Caco-2 (cell line): ENCODE data around the gene DNAH1. TPM values are rescaled to one million over a fixed set of nuclear protein-coding genes. Genes with fewer than 3 reads are reported as not detected.

Experiments used
- BruUV-seq: library from RNA; stranded (reverse); fragments of 400-500 nt; replicated peaks from 2 replicates; lab custom pipeline; 2021; lab: Mats Ljungman, UMichigan
- CTCF ChIA-PET: fragments of 300-600 bp; sonication (Branson Sonifier 250); formaldehyde crosslinking; loops from one replicate; lab custom pipeline; 2022; ENCODE audit warnings: antibody characterized with exemption; lab: Charles Lee
- POLR2A ChIA-PET: fragments of 300-600 bp; sonication (Branson Sonifier 250); formaldehyde crosslinking; loops from one replicate; lab custom pipeline; 2022; ENCODE audit warnings: antibody characterized with exemption; lab: Charles Lee
- DNase-seq, 2 experiments: peaks; one replicate each; pipeline versions ENCODE4 v3.0.0 to v3.0.0-alpha.2; 2020 to 2022
- H3K27me3 ChIP-seq: replicated peaks from 2 replicates; pipeline ENCODE4 v1.6.0; 2011; ENCODE audit warnings: low read length; ENCODE audit not compliant: control insufficient read depth, insufficient read depth
- H3K36me3 ChIP-seq: 2 replicates; pipeline ENCODE4 v1.5.1; 2011; ENCODE audit warnings: low read length; ENCODE audit not compliant: control insufficient read depth, insufficient read depth
- H3K4me1 ChIP-seq: fragments of 250-450 bp; sonication (Bioruptor Pico); 2 replicates; pipeline ENCODE4 v1.5.1; 2020; ENCODE audit warnings: mild to moderate bottlenecking
- H3K4me3 ChIP-seq: 2 replicates; pipeline ENCODE4 v1.5.1; 2011; ENCODE audit warnings: low read depth, mild to moderate bottlenecking, control low read depth, low read length
- H3K9me3 ChIP-seq: fragments of 250-450 bp; sonication (Bioruptor Pico); 2 replicates; pipeline ENCODE4 v1.5.1; 2020; ENCODE audit warnings: mild to moderate bottlenecking, moderate library complexity
- H3K27ac Mint-ChIP-seq: one replicate; pipeline ENCODE4 v1.8.0; 2022; ENCODE audit warnings: mixed read lengths; ENCODE audit not compliant: unreplicated experiment
- H3K27me3 Mint-ChIP-seq: one replicate; pipeline ENCODE4 v1.8.0; 2022; ENCODE audit warnings: mixed read lengths; ENCODE audit not compliant: insufficient read depth, unreplicated experiment
- H3K36me3 Mint-ChIP-seq: one replicate; pipeline ENCODE4 v1.8.0; 2022; ENCODE audit warnings: mild to moderate bottlenecking, mixed read lengths; ENCODE audit not compliant: insufficient read depth, unreplicated experiment
- H3K4me1 Mint-ChIP-seq: one replicate; pipeline ENCODE4 v1.8.0; 2022; ENCODE audit warnings: low read depth, mixed read lengths; ENCODE audit not compliant: unreplicated experiment
- H3K4me3 Mint-ChIP-seq: one replicate; pipeline ENCODE4 v1.8.0; 2022; ENCODE audit warnings: mild to moderate bottlenecking, moderate library complexity, mixed read lengths; ENCODE audit not compliant: unreplicated experiment
- H3K9me3 Mint-ChIP-seq: one replicate; pipeline ENCODE4 v1.8.0; 2022; ENCODE audit warnings: mixed read lengths; ENCODE audit not compliant: unreplicated experiment
- CTCF ChIP-seq, 2 experiments: fragments of 200-600 bp in 1 of 2; IDR thresholded peaks; 1 replicate in 1 of 2; 2 replicates in 1 of 2; pipeline versions ENCODE4 v1.5.1 to v1.8.0; 2011 to 2022; ENCODE audit warnings: antibody characterized with exemption in 1 of 2, control low read depth in 1 of 2, inconsistent platforms in 1 of 2, low read depth in 1 of 2, low read length in 1 of 2, mild to moderate bottlenecking in 1 of 2, moderate library complexity in 1 of 2; ENCODE audit not compliant: insufficient read depth in 1 of 2, severe bottlenecking in 1 of 2, unreplicated experiment in 1 of 2
- intact Hi-C: fragments of 100-400 bp; cut with micrococcal nuclease; formaldehyde crosslinking; loops from one replicate; pipeline ENCODE4 v1.10.0; 2022; ENCODE audit not compliant: unreplicated experiment
- total RNA-seq: library from RNA; stranded (reverse); gene quantifications from 2 replicates; pipeline ENCODE4 v1.2.3, GENCODE V29; 2022

Gene DNAH1
- total RNA-seq, 1 experiment from 2014 or later, result 4.1 TPM

- BruUV-seq, result no TSS peak
- no peaks in the 10 kb centered on the region for H3K4me1 Mint-ChIP-seq
- Histone ChIP-seq H3K4me1 (no peaks in the 10 kb centered on the region), H3K4me3 (no peak overlapping the region), H3K36me3 (no peaks in the 10 kb centered on the region), H3K9me3 (no peaks in the 10 kb centered on the region), H3K27me3 (no peaks in the 10 kb centered on the region)
- POLR2A ChIA-PET, result no interaction called here
- H3K27ac Mint-ChIP-seq, result no peak overlapping the region
- DNase-seq, result no peak
- intact Hi-C loops, result no loop called here
- TF ChIP-seq CTCF (IDR thresholded peaks at IDR 0.05; ENCODE audit: insufficient read depth in 1 of 2, low read depth in 1 of 2, low read length in 1 of 2, severe bottlenecking in 1 of 2, unreplicated experiment in 1 of 2), result no peak
- no peak overlapping the region for H3K4me3 Mint-ChIP-seq
- CTCF ChIA-PET, result interaction anchor here (0.6 to 1.2 kb wide), 4 partner anchors 9 to 159 kb away, joined by 3 to 5 read pairs (median 4); no protein-coding TSS in a partner anchor
- no peaks in the 10 kb centered on the region for H3K9me3 Mint-ChIP-seq
- H3K36me3 Mint-ChIP-seq, result no peaks in the 10 kb centered on the region
- H3K27me3 Mint-ChIP-seq, result no peaks in the 10 kb centered on the region
Measured at GRCh38 chr3:52380023-52380422, 63.9 kb downstream of the DNAH1 start.

GRCh38 chr3:52381623-52382022 lies 65.5 kb downstream of the DNAH1 start:
- no peak for DNase-seq
- H3K27me3 ChIP-seq, result no peaks in the 10 kb centered on the region

GRCh38 chr3:52383446-52383845 lies 67.3 kb downstream of the DNAH1 start:
- CTCF ChIA-PET, result no interaction called here
- Mint-ChIP-seq H3K27ac (no peak overlapping the region), H3K9me3 (no peaks in the 10 kb centered on the region), H3K27me3 (no peaks in the 10 kb centered on the region), H3K4me1 (no peaks in the 10 kb centered on the region), H3K36me3 (no peaks in the 10 kb centered on the region), H3K4me3 (no peak overlapping the region)
- Histone ChIP-seq H3K27me3 (no peaks in the 10 kb centered on the region), H3K9me3 (no peaks in the 10 kb centered on the region), H3K36me3 (no peaks in the 10 kb centered on the region), H3K4me3 (no peak overlapping the region), H3K4me1 (no peaks in the 10 kb centered on the region)
- intact Hi-C loops, result no loop called here
- no peak for TF ChIP-seq CTCF (IDR thresholded peaks at IDR 0.05; ENCODE audit: insufficient read depth in 1 of 2, low read depth in 1 of 2, low read length in 1 of 2, severe bottlenecking in 1 of 2, unreplicated experiment in 1 of 2)
- DNase-seq, result no peak
- no TSS peak for BruUV-seq
- POLR2A ChIA-PET, result no interaction called here

More at GRCh38 chr3:52381623-52382022, 65.5 kb downstream of the DNAH1 start:
- Mint-ChIP-seq H3K27me3 (no peaks in the 10 kb centered on the region), H3K36me3 (no peaks in the 10 kb centered on the region), H3K27ac (no peak overlapping the region), H3K4me3 (no peak overlapping the region), H3K9me3 (no peaks in the 10 kb centered on the region), H3K4me1 (no peaks in the 10 kb centered on the region)
- BruUV-seq, result no TSS peak
- intact Hi-C loops, result no loop called here
- POLR2A ChIA-PET, result no interaction called here
- no peak for TF ChIP-seq CTCF (IDR thresholded peaks at IDR 0.05; ENCODE audit: insufficient read depth in 1 of 2, low read depth in 1 of 2, low read length in 1 of 2, severe bottlenecking in 1 of 2, unreplicated experiment in 1 of 2)
- Histone ChIP-seq H3K9me3 (no peaks in the 10 kb centered on the region), H3K4me1 (no peaks in the 10 kb centered on the region), H3K4me3 (no peak overlapping the region), H3K36me3 (no peaks in the 10 kb centered on the region)
- CTCF ChIA-PET, result no interaction called here
